Fibroblast of mammary gland (primary cell): Measurements from ENCODE around the gene YAE1.

Experiments
- DNase-seq: peaks from one replicate; pipeline ENCODE4 v3.0.0-alpha.2; 2010; ENCODE audit warnings: low read depth
- H3K4me3 ChIP-seq: 2 replicates; pipeline ENCODE4 v1.5.1; 2011; ENCODE audit warnings: low read depth, mild to moderate bottlenecking, low read length, moderate library complexity; ENCODE audit not compliant: control insufficient read depth
- CTCF ChIP-seq: conservative IDR thresholded peaks from 2 replicates; pipeline ENCODE4 v1.5.1; 2011; ENCODE audit warnings: low read depth, low read length, inconsistent platforms; ENCODE audit not compliant: control insufficient read depth, insufficient read depth

The YAE1 gene

DNA sequence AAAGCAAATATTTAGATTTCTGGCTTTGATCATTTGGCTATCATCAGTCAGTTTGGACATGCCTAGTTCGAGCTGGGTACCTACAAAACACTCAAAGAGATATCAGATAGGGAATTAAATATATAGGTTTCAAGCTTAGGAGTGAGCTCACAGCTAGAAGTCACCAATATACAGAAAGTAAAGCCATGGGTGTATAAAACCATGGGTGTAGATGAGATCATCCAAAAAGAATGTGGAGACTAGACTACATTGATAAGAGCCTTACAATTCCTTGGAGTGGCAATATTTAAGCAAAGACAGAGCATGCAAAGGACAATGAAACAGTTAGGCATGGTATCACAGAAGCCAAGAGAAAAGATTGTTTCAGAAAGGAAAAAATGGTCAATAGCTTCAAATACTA lies 49.9 kb downstream of the YAE1 start:
- TF ChIP-seq CTCF = no peak
- no peak for DNase-seq
- H3K4me3 ChIP-seq = no peak overlapping the region

- TF ChIP-seq CTCF = no peak
- no peak overlapping the region for H3K4me3 ChIP-seq
- peak; percentile 56 for DNase-seq
Observed at GRCh38 chr7:39617005-39617404, 50.8 kb downstream of the YAE1 start.

GRCh38 chr7:39618868-39619267 lies 52.7 kb downstream of the YAE1 start:
- no peak overlapping the region for H3K4me3 ChIP-seq
- no peak for DNase-seq
- TF ChIP-seq CTCF = no peak

DNA sequence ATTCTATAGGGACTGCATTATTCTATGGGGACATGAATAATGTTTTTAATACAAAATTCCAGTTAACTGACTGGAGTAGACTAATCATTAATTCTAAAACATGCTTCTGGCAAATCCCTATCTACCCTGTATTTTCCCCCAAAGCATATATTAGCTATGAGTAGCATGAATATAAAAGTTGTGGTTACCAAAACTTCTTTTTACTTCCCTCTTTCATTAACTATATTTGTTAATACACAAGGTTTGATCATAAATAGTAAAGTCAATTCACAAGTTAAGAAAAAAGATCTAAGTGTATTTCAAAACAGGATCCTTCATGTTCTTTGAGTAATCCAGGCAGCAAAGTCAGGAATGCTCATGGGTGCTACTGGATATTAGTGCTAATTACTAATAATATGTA lies 54.3 kb downstream of the YAE1 start:
- no peak for DNase-seq
- no peak overlapping the region for H3K4me3 ChIP-seq
- no peak for TF ChIP-seq CTCF

- peak; percentile 93 for DNase-seq
- H3K4me3 ChIP-seq = no peak overlapping the region
- no peak for TF ChIP-seq CTCF
Observed at GRCh38 chr7:39621261-39621660, 55.1 kb downstream of the YAE1 start.

DNA sequence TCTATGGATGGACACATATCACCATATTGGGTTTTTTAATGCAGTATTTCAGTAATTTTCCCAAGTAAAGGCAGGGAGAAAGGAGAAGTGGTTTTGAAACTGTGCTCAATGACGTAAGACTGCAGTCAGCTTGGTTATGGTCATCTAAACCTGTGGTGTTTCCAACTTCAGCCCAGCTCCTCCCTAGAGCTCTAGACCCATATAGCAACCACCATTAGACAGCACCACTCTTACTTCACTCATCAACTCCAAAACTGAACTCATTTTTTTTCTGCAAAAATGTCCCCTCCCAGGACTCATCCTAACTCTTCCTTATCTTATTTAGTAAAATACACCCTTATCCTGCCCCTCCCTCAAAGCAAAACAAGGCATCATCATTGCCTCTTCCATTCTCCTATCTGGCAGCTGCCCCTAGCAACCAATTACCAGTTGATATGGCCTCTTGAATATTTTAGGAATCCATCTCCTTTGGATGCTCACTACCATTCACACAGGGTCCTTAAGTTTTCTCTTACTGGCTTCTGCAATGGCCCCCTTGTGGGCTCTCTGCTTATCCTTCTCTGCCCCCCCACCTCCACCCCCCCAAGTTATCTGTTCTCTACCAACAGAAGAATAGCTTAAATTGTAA lies 55.7 kb downstream of the YAE1 start:
- no peak overlapping the region for H3K4me3 ChIP-seq
- no peak for TF ChIP-seq CTCF
- peak; percentile 76 for DNase-seq
